ENCODE measurements around the gene ELF4.
"Not testable (repeated sequence)": the region's sequence is repeated elsewhere in the genome, so short reads cannot be mapped to it uniquely, and the experiment has no call there.

ELF4 gene

DNA sequence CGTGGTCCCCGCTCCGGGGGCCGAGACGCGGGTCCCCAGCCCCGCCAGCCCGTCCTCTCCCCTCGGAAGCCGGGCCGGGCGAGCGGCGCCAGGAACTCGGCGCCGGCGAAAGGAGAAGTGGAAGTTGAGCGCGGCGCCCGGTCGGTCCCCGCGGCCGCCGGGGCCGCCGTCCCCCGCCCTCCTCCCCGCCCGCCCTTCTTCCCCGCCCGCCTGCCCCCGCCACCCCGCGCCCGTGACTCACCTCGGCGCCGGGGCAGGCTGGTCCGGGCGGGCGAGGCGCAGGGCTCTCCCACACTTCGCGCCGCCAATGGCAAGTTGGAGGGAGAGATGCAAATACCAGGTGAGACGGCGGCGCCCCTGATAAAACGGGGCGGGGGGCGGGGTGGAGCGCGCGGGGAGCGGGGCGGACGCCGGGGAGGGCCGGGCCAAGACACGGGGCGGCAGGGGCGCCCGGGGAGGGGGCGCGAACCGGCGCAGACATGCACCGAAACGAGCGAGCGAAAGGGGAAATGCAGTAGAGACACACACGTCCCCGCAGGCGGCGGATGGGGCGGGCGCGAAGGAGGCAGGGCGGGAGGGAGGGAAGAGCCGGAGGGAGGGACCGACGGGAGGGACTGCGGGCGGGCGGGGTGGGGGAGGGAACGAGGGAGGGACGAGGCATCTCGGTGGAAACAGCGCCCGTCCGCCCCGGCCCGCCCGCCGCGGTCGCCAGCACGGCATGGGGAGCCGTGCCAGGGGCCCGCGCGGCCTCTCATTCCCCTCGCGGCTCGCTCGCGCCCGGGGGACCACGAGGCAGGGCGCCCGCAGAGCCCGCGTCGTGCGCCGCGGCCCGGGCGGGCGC, at the start of gene ELF4:
TSS of gene ELF4 (minus strand) at position 119 of the 841 bp plus-strand sequence. CDS start 29,167 bp downstream, outside the sequence.
- no peak for DNase-seq

GRCh38 chrX:130159776-130160175, 49.5 kb upstream of the ELF4 start:
- no peak for DNase-seq

GRCh38 chrX:130158311-130158710, 48.0 kb upstream of the ELF4 start:
- DNase-seq, result no peak

DNA sequence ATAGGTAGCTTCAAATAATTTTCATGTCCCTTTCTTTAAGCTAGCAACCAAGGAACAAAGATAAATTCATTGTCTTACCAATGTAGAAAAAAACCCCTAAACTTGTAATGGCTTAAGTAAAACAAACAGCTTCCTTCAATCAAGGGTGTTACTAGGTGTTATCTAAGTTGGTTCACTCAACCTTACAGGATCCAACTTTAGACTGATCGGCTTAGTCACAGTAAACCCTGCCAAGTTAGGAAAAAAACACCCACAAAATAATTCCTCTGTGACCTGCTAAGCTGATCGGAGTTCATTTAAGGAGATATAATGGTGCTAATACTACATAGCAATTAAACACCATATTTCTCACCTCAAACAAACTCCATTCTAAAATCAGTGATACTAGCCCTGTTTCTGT, 45.3 kb upstream of the ELF4 start:
- no peak for DNase-seq

GRCh38 chrX:130147631-130148030, 37.3 kb upstream of the ELF4 start:
- no peak for DNase-seq

- no peak for DNase-seq
These were observed 34.8 kb upstream of the ELF4 start for GRCh38 chrX:130145123-130145522.

- DNase-seq, result no peak
These were observed 34.2 kb upstream of the ELF4 start for GRCh38 chrX:130144509-130144908.

DNA sequence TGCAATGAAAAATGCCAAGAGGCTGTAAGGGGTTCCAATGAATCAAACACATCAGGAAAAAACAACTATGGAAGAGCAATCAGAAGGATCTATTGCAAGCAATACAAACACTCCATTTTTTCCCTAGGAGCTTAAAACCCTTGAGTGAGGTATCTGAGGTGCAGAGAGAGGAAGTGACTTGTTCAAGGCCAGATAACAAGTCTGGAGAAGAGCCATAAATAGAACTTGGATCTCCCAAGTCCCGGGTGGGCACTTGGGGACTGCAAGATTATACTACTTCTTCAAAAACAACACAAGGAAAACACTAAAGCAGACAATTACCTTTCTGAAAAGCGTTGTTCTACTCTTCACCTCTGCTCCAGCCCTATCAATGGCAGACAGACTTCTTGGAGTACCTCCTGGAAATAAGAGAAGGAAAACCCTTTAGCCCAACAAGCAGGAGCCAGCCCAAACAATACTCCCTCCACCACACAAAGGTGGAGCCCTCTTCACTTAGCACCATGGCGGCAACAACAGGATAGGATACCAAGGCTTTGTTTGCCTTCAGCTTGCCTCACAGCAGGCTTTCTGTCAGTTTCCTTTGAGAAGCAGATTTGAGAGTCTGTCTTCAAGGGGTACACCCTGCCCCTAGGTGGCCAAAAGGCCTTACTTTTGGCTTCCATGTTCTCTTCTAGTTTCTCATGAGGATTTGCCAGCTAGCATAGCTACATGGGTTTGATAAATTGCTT, 29.3 kb upstream of the ELF4 start:
- no peak for DNase-seq

DNA sequence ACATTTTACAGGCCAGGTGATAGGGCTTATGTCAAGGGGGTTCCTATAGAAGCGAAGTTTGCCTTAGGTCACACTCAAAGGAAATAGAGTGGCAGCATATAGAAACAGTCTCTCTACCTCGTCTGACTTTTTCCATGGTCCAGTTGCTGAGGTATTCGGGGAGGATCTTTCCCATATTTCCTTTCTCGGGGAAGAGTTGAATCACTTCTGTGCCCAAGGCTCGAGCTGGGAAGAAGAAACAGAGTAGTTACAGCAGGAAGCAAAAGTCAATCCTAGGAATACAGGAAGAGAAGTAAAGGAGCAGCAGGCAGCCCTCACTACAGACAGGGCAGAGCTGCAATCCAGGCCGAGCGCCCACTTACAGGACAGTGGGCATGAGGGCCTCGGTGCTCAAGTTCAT, 26.7 kb upstream of the ELF4 start:
- DNase-seq, result no peak

DNA sequence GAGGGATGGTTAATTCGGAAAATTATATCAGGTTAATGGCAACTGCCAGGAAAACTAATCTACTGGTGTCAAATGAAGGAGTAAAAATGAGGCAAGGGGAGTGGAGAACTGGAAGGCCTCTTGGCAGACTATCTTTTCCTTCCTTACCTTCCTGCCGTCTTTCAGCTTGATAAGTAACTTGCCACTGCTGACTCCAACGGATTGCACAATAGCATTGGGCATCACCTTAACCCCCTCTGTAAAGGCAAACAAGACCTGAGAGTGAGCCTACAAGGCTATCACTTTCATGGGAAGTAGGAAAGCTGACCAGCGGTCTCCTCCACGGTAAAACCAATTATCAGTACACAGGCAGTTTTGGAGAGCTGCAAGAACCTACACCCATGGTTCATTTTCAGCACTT, 26.2 kb upstream of the ELF4 start:
- DNase-seq, result no peak

DNA sequence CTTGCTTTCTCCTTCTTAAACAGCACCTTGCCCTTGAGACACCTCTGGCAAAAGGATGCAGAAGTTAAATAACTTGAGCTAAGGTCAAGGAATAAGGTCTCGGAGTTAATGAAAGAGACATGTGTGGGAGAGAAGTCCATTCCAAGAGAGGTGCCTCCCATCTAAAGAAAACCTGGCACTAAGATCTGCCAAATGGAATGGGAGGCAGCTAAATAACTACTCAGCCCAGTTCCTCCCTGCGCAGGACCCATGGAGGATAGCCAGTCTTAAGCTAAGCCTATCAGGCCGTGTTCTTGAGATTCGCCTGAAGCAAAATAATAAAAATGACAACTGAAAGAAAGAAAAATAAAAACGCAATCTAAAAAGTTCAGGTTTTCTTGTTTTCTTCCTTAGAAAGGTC, 20.7 kb upstream of the ELF4 start:
- DNase-seq, result no peak

- DNase-seq, result no peak
These were observed 15.0 kb upstream of the ELF4 start for GRCh38 chrX:130125091-130125874.

DNA sequence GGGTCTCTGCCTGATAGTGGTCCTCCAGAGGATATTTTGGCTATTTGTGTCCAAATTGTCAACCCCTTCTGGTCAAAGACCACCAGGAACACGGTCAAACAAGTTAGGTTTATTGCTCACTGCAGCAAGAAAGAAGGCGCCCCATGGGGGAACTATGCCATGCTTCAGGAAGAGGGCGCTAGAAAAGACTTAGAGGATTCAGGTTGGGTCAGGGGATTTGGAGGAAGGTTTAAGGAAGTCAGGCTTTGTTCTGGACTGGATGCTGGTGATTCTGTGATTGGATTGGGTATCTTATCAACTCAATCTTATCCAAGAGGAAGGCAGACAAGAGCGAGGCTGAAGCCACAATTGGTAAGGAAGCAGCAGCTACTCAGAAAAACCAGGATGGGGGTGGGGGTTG, 14.3 kb upstream of the ELF4 start:
- no peak for DNase-seq

- DNase-seq, result no peak
These were observed 11.2 kb upstream of the ELF4 start for GRCh38 chrX:130121505-130121800.

GRCh38 chrX:130120746-130121504, 10.6 kb upstream of the ELF4 start:
- peak in 1 of 2 experiments; percentile 11 for DNase-seq

GRCh38 chrX:130120321-130120731, 10.0 kb upstream of the ELF4 start:
- no peak for DNase-seq

- no peak for DNase-seq
These were observed 9.1 kb upstream of the ELF4 start for GRCh38 chrX:130119312-130119898.

DNA sequence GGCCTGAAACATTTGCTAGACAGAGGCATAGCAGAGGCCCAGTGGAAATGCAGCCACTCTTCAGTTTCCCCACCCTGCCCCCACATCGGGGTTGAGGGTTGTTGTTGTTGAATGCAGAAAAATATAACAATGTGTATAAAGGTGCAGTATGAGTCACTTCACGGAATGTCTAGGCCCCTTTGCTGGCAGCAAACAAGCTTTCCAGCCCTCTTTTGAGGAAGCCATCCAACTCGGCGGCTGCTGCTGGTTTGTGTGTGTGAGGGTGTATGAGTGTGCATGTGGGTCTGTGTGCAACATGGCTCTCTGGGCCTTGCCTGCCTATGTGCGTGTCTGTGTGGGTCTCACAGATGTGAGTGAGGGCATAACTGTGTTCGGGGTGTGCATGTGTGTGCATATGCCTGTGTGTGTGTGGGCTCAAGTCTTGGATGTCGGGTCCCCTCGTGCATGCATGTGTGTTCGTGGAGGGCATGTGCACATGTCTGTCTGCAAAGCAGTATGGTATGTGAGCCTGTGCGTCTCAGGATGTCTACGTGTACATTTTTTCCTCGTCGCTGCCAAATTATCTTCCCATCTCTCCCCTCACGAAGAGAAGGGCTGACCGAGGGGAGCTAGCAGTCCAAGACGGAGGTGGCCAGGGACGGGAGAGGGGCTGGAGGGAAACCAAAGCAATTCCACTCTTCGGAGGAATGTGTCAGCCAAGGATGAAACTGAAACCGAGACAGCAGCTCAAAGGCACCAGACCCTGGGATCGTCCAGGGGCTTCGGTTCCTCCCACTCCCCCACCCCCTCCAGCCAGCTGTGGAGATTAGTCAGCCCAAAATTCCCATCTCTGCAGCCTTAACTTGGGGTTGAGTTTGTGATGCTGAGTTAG, 8.4 kb upstream of the ELF4 start:
- DNase-seq, result no peak

GRCh38 chrX:130117166-130117565, 6.9 kb upstream of the ELF4 start:
- no peak for DNase-seq

DNA sequence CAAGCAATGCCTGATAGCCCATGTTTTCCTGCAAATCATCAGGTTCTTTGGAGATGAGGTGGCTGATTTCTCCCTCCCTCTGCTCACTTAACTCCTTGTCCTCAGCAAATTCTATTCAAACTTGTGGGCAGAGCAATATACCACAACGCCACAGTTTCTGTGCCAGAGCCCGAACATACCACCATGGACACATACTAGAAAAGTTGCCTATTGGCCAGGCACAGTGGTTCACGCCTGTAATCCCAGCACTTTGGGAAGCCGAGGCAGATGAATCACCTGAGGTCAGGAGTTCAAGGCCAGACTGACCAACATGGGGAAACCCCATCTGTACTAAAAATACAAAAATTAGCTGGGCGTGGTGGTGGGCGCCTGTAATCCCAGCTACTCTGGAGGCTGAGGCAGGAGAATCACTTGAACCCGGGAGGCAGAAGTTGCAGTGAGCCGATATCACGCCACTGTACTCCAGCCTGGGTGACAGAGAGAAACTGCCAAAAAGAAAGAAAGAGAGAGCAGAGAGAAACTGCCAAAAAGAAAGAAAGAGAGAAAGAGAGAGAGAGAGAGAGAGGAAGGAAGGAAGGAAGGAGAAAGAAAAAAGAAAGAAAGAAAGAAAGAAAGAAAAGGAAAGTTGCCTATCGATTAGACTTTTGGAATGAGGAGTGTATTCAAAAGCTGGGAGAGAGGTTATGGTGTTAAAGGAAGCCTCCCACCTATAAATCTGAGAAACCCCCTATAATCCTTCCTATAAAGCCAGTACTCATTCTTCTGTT, 5.0 kb upstream of the ELF4 start:
- DNase-seq, result not testable (repeated sequence)

DNA sequence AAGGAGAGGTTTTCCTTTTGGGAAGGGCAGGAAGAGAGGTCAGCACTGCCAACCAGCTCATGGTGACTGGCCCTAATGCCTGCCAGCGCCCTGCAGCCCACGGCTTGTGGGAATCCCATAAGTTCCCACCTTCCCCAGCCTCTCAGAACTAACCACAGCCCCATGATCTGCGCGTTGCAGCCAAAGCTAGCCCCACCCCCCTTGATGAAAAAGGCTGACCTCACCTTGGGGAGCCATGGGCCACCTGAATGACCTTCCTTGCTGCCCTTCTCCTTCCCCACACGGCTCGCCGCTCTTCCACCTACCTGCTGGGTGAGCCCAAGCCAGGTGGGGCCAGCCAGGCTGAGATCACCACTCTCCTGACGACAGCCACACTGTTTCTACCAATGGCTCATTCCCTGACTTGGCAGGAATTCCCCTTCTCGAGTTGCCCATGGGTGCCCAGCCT, 3.9 kb upstream of the ELF4 start:
- no peak for DNase-seq

All from NCI-H2081 (cell line).